ENCODE data around the gene GPR176.

GPR176 gene

GRCh38 chr15:39786447-39787056 lies 133.5 kb downstream of the GPR176 start:
- peaks cover 34% of the 10 kb centered on the region for H3K4me1 ChIP-seq (ENCODE audit: control insufficient read depth, insufficient read depth, low read length)
- no peaks in the 10 kb centered on the region for H3K36me3 ChIP-seq (ENCODE audit: control insufficient read depth, insufficient read depth, low read length)
- H3K9ac ChIP-seq (ENCODE audit: low read depth, low read length): no peak overlapping the region
- H3K4me3 ChIP-seq (ENCODE audit: low read depth, low read length): no peak overlapping the region
- no peaks in the 10 kb centered on the region for H3K27me3 ChIP-seq (ENCODE audit: control insufficient read depth, insufficient read depth, low read length)
- no peaks in the 10 kb centered on the region for H3K9me3 ChIP-seq (ENCODE audit: control insufficient read depth, insufficient read depth, low read length)

DNA sequence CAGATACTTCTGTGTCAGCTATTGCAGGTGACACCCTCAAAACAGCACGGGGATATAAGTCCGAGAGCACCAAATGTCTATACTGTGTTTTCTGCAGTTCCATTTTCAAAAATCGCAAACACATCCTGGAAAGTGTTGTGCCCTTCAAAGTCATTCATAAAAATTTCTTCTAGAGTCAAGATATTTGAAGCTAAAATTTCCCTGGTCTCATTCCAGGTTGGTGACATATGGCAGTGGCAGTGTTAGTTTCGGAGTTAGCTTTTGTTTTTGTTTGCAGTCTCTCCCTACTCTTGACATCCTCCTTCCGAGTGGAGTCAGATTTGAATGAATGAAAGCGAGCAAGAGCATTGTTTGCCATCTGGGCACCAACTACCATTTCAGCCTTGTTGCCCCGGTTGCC lies 134.2 kb downstream of the GPR176 start:
- no peaks in the 10 kb centered on the region for H3K36me3 ChIP-seq (ENCODE audit: control insufficient read depth, insufficient read depth, low read length)
- H3K4me3 ChIP-seq (ENCODE audit: low read depth, low read length): no peak overlapping the region
- H3K27me3 ChIP-seq (ENCODE audit: control insufficient read depth, insufficient read depth, low read length): no peaks in the 10 kb centered on the region
- peaks cover 34% of the 10 kb centered on the region for H3K4me1 ChIP-seq (ENCODE audit: control insufficient read depth, insufficient read depth, low read length)
- H3K9me3 ChIP-seq (ENCODE audit: control insufficient read depth, insufficient read depth, low read length): no peaks in the 10 kb centered on the region
- H3K9ac ChIP-seq (ENCODE audit: low read depth, low read length): no peak overlapping the region

DNA sequence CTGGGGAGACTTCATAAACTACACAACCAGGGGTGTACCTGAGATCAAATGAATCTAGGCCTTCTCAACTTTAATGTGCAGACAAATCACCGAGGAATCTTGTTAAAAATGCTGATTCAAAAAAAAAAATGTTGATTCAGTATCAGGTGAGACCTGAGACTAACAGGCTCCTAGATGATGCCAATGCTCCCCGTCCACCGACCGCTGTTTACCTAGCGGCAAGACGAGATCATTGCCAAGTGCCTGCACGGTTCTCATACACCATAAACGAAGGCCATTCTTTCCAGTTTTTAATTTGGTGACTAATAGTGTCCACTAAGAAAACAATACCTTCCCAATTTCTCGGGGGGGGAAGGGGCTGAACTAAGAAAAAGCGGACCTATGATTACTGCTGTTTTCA lies 134.9 kb downstream of the GPR176 start:
- H3K36me3 ChIP-seq (ENCODE audit: control insufficient read depth, insufficient read depth, low read length): no peaks in the 10 kb centered on the region
- H3K27me3 ChIP-seq (ENCODE audit: control insufficient read depth, insufficient read depth, low read length): no peaks in the 10 kb centered on the region
- peaks cover 34% of the 10 kb centered on the region for H3K4me1 ChIP-seq (ENCODE audit: control insufficient read depth, insufficient read depth, low read length)
- no peak overlapping the region for H3K9ac ChIP-seq (ENCODE audit: low read depth, low read length)
- no peak overlapping the region for H3K4me3 ChIP-seq (ENCODE audit: low read depth, low read length)
- no peaks in the 10 kb centered on the region for H3K9me3 ChIP-seq (ENCODE audit: control insufficient read depth, insufficient read depth, low read length)

DNA sequence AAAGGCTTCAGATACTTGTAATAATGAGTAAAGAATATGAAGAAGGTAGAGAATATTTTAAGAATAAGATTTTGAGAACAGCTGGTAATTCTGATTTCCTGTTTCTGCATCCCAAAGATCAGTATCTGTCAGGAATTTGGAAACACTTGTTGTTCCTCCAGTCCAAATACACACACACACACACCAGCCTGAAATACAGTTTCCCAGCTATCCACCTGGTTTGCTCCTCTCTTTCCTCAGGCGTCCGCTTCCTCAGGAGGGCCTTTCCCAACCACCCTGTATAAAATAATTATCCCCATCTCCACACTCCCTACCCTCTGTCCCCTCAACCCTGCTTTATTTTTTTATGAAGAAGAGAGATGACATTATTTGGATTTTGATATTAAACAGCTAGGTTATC lies 135.4 kb downstream of the GPR176 start:
- Histone ChIP-seq H3K4me3 (ENCODE audit: low read depth, low read length) (no peak overlapping the region), H3K4me1 (ENCODE audit: control insufficient read depth, insufficient read depth, low read length) (peaks cover 34% of the 10 kb centered on the region)

DNA sequence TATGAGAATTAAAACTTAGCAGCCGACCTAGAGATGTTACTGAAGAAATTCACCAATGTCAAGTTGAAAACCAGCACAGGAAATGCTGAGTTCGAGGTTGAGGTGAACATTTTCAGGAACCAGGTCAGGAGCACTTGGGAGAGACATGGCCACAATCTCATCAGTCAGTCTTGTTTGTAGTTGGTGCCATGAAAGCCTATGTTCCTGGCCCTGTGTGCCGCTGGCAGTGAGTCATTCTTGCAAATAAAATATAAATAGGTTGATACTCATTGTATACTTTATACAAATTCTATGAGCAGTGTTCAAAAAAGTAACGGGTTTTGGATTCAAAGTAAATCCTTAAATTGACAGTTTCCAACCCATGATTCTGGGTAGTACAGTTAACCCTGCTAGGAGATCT lies 135.9 kb downstream of the GPR176 start:
- H3K4me3 ChIP-seq (ENCODE audit: low read depth, low read length): peak overlapping the region; percentile 81
- H3K36me3 ChIP-seq (ENCODE audit: control insufficient read depth, insufficient read depth, low read length): no peaks in the 10 kb centered on the region
- H3K4me1 ChIP-seq (ENCODE audit: control insufficient read depth, insufficient read depth, low read length): peaks cover 32% of the 10 kb centered on the region
- no peaks in the 10 kb centered on the region for H3K9me3 ChIP-seq (ENCODE audit: control insufficient read depth, insufficient read depth, low read length)
- no peaks in the 10 kb centered on the region for H3K27me3 ChIP-seq (ENCODE audit: control insufficient read depth, insufficient read depth, low read length)
- H3K9ac ChIP-seq (ENCODE audit: low read depth, low read length): no peak overlapping the region

More for the DNA sequence above, 135.4 kb downstream of the GPR176 start:
- Histone ChIP-seq H3K36me3 (ENCODE audit: control insufficient read depth, insufficient read depth, low read length) (no peaks in the 10 kb centered on the region), H3K27me3 (ENCODE audit: control insufficient read depth, insufficient read depth, low read length) (no peaks in the 10 kb centered on the region), H3K9ac (ENCODE audit: low read depth, low read length) (no peak overlapping the region), H3K9me3 (ENCODE audit: control insufficient read depth, insufficient read depth, low read length) (no peaks in the 10 kb centered on the region)

DNA sequence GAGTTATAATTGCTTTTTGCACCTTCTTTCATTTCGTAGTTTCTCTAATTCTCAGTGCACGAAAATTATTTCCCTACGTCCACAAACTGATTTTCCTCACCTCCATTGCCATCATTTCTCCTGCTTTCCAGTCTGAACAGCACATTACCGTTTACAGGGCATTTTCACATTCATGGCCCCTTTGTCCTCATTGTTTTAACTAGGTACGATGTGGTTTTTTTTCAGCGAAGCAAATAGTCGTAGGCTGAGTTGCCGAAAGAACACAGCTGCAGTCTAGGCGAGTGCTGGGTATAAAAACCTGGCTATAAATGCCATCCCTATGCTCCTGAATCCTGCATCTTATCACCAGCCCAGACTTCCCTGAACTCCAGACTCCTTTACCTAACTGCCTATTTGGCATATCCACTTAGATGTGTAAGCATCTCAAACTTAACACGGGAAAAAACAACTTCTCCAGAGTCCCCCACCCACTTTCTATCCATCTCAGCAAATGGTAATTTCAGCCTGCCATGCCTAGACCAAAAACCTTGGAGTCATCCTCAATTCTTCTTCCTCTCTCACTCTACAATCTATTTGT lies 136.7 kb downstream of the GPR176 start:
- Histone ChIP-seq H3K9me3 (ENCODE audit: control insufficient read depth, insufficient read depth, low read length) (no peaks in the 10 kb centered on the region), H3K9ac (ENCODE audit: low read depth, low read length) (peak overlapping the region; percentile 62), H3K27me3 (ENCODE audit: control insufficient read depth, insufficient read depth, low read length) (no peaks in the 10 kb centered on the region), H3K4me3 (ENCODE audit: low read depth, low read length) (peak overlapping the region; percentile 81), H3K4me1 (ENCODE audit: control insufficient read depth, insufficient read depth, low read length) (peaks cover 27% of the 10 kb centered on the region), H3K36me3 (ENCODE audit: control insufficient read depth, insufficient read depth, low read length) (no peaks in the 10 kb centered on the region)

- Histone ChIP-seq H3K27me3 (ENCODE audit: control insufficient read depth, insufficient read depth, low read length) (no peaks in the 10 kb centered on the region), H3K4me1 (ENCODE audit: control insufficient read depth, insufficient read depth, low read length) (peaks cover 26% of the 10 kb centered on the region), H3K9me3 (ENCODE audit: control insufficient read depth, insufficient read depth, low read length) (no peaks in the 10 kb centered on the region), H3K9ac (ENCODE audit: low read depth, low read length) (peak within 1 kb of the TSS; percentile 62), H3K4me3 (ENCODE audit: low read depth, low read length) (peak within 1 kb of the TSS; percentile 81), H3K36me3 (ENCODE audit: control insufficient read depth, insufficient read depth, low read length) (no peaks in the 10 kb centered on the region)
Observed at GRCh38 chr15:39782441-39783138, 137.5 kb downstream of the GPR176 start, which contains the start of gene FSIP1. FSIP1 (minus strand) TSS chr15:39782841; CDS start chr15:39776524, 6,317 bp downstream.

DNA sequence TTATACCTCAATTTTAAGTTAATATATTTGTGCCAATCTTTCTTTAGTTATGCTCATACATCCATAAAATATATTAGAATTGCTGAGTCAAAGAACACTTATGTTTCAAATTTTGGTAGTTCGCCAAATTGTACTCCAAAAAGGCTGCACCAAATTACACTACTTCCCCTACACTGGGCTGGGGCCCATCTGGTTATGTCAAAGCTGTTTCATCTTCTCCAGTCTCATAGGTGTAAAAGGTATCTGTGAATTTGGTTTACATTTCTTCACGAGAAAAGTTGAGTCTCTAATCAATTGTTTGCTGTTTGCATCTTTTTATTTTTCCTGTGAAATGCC lies 138.1 kb downstream of the GPR176 start:
- no peaks in the 10 kb centered on the region for H3K27me3 ChIP-seq (ENCODE audit: control insufficient read depth, insufficient read depth, low read length)
- no peak overlapping the region for H3K9ac ChIP-seq (ENCODE audit: low read depth, low read length)
- H3K9me3 ChIP-seq (ENCODE audit: control insufficient read depth, insufficient read depth, low read length): no peaks in the 10 kb centered on the region
- peak overlapping the region; percentile 48 for H3K4me3 ChIP-seq (ENCODE audit: low read depth, low read length)
- no peaks in the 10 kb centered on the region for H3K36me3 ChIP-seq (ENCODE audit: control insufficient read depth, insufficient read depth, low read length)
- H3K4me1 ChIP-seq (ENCODE audit: control insufficient read depth, insufficient read depth, low read length): peaks cover 24% of the 10 kb centered on the region

DNA sequence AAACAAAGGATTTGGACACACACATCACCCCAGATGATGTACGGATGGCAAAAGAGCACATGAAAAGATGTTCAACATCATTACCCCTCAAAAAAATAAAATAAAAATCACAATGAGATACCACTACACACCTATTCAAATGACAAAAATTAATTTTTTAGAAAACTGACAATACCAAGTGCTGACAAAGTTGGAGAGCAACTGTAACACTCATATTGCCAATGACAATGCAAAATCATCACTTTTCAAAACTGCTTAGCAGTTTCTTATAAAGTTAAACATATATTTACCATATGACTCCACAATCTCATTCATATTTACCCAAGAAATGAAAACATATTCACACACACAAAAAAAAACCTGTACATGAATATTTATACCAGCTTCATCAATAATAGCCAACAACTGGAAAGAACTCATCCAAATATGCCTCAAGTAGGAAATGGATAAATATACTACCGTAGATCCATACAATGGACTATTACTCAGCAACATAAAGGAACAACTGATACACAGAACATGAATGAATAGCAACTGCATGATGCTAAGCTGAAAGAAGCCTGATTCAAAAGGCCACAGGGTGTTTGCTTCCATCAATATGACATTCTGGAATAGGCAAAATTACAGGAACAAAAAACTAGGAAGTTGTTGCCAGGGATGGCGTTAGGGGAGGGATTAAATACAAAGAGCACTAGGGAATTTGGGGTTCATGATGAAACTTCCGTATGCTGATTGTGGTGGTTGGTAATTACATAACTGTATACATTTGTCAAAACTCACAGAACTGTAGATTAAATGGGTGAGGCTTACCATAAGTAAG lies 138.7 kb downstream of the GPR176 start:
- no peak overlapping the region for H3K4me3 ChIP-seq (ENCODE audit: low read depth, low read length)
- H3K9me3 ChIP-seq (ENCODE audit: control insufficient read depth, insufficient read depth, low read length): no peaks in the 10 kb centered on the region
- no peak overlapping the region for H3K9ac ChIP-seq (ENCODE audit: low read depth, low read length)
- H3K27me3 ChIP-seq (ENCODE audit: control insufficient read depth, insufficient read depth, low read length): no peaks in the 10 kb centered on the region
- peaks cover 25% of the 10 kb centered on the region for H3K4me1 ChIP-seq (ENCODE audit: control insufficient read depth, insufficient read depth, low read length)
- no peaks in the 10 kb centered on the region for H3K36me3 ChIP-seq (ENCODE audit: control insufficient read depth, insufficient read depth, low read length)

- Histone ChIP-seq H3K9ac (ENCODE audit: low read depth, low read length) (no peak overlapping the region), H3K4me1 (ENCODE audit: control insufficient read depth, insufficient read depth, low read length) (peaks cover 10% of the 10 kb centered on the region), H3K36me3 (ENCODE audit: control insufficient read depth, insufficient read depth, low read length) (no peaks in the 10 kb centered on the region), H3K4me3 (ENCODE audit: low read depth, low read length) (no peak overlapping the region), H3K9me3 (ENCODE audit: control insufficient read depth, insufficient read depth, low read length) (no peaks in the 10 kb centered on the region), H3K27me3 (ENCODE audit: control insufficient read depth, insufficient read depth, low read length) (no peaks in the 10 kb centered on the region)
Observed at GRCh38 chr15:39778021-39778420, 142.0 kb downstream of the GPR176 start.

GRCh38 chr15:39777496-39777895 lies 142.6 kb downstream of the GPR176 start:
- Histone ChIP-seq H3K36me3 (ENCODE audit: control insufficient read depth, insufficient read depth, low read length) (no peaks in the 10 kb centered on the region), H3K9me3 (ENCODE audit: control insufficient read depth, insufficient read depth, low read length) (no peaks in the 10 kb centered on the region), H3K4me1 (ENCODE audit: control insufficient read depth, insufficient read depth, low read length) (peaks cover 10% of the 10 kb centered on the region), H3K4me3 (ENCODE audit: low read depth, low read length) (no peak overlapping the region), H3K9ac (ENCODE audit: low read depth, low read length) (no peak overlapping the region), H3K27me3 (ENCODE audit: control insufficient read depth, insufficient read depth, low read length) (no peaks in the 10 kb centered on the region)

Measured in iPS-15b (cell line).